Hematopoietic multipotent progenitor cell treated with erythropoietin and hydrocortisone succinate and interleukin-3 and kit ligand, for 15 days (in vitro differentiated cells): Measurements from ENCODE around the gene HDGF.
"Not testable (repeated sequence)": the region's sequence is repeated elsewhere in the genome, so short reads cannot be mapped to it uniquely, and the experiment has no call there.

Source experiments
- DNase-seq: peaks from one replicate; pipeline ENCODE4 v3.0.0-alpha.2; 2015; ENCODE audit warnings: low spot score

HDGF gene

GRCh38 chr1:156767101-156767878 lies 15.8 kb upstream of the HDGF start, which contains the start of gene PRCC:
Gene PRCC, plus strand, starts transcription at chr1:156767535. Its CDS starts 237 bp downstream, at chr1:156767772.
- peak; percentile 99 for DNase-seq

GRCh38 chr1:156766298-156767100 lies 15.0 kb upstream of the HDGF start:
- DNase-seq = peak; percentile 31

GRCh38 chr1:156765666-156766065 lies 14.2 kb upstream of the HDGF start:
- DNase-seq = no peak

GRCh38 chr1:156765136-156765535 lies 13.7 kb upstream of the HDGF start:
- DNase-seq = not testable (repeated sequence)

GRCh38 chr1:156760796-156761104 lies 9.3 kb upstream of the HDGF start:
- no peak for DNase-seq

- DNase-seq = no peak
These were observed 8.8 kb upstream of the HDGF start for GRCh38 chr1:156760092-156760795.

GRCh38 chr1:156757572-156758253 lies 6.2 kb upstream of the HDGF start:
- peak; percentile 88 for DNase-seq

GRCh38 chr1:156756355-156756754 lies 4.9 kb upstream of the HDGF start:
- DNase-seq = peak; percentile 39

GRCh38 chr1:156755527-156755950 lies 4.1 kb upstream of the HDGF start:
- peak; percentile 67 for DNase-seq

- DNase-seq = no peak
These were observed 2.7 kb upstream of the HDGF start for GRCh38 chr1:156754219-156754618.

- no peak for DNase-seq
These were observed 1.5 kb upstream of the HDGF start for GRCh38 chr1:156752843-156753482.

- peak; percentile 94 for DNase-seq
These were observed 444 bp upstream of the HDGF start for GRCh38 chr1:156751757-156752481.

- peak; percentile 38 for DNase-seq
These were observed 594 bp downstream of the HDGF start for GRCh38 chr1:156750711-156751450.

- peak; percentile 81 for DNase-seq
These were observed 1.2 kb downstream of the HDGF start for GRCh38 chr1:156750191-156750672.

GRCh38 chr1:156749419-156750118 lies 1.9 kb downstream of the HDGF start:
- DNase-seq = peak; percentile 79

GRCh38 chr1:156748670-156749418 lies 2.6 kb downstream of the HDGF start:
- DNase-seq = peak; percentile 52

GRCh38 chr1:156747742-156748669 lies 3.5 kb downstream of the HDGF start:
- peak; percentile 26 for DNase-seq
